ENCODE measurements around the gene GSTM3.
"Not testable (repeated sequence)": the region's sequence is repeated elsewhere in the genome, so short reads cannot be mapped to it uniquely, and the experiment has no call there.

Gene GSTM3

DNA sequence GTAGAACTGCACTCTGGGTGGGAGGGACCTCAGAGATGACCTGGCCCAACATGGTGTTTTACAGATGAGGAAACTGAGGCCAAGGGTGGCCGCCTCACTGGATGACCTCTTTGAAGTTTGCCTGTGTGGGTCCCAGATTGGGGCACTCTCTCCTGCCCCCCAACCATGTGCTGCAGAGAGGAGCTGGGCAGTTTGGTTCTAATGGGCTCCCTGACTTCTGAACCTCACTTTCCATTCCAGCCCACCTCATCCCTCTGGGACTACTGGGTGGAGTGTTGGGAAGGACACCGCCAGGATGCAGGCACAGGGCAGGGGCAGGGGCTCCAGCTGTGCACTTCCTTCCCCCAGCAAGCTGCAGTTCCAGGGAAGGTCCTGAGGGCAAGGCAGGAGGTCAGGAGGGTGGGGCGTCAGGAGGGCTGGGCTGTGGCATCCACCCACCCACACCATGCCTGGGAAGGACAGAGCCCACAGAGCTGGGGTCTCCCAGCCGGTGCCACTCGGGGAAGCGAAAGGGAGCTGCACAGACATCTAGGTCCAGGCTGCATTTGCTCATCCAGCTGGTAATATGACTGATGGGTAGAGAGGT, 33.2 kb upstream of the GSTM3 start:
- no peak for DNase-seq (ENCODE audit: low spot score)

DNA sequence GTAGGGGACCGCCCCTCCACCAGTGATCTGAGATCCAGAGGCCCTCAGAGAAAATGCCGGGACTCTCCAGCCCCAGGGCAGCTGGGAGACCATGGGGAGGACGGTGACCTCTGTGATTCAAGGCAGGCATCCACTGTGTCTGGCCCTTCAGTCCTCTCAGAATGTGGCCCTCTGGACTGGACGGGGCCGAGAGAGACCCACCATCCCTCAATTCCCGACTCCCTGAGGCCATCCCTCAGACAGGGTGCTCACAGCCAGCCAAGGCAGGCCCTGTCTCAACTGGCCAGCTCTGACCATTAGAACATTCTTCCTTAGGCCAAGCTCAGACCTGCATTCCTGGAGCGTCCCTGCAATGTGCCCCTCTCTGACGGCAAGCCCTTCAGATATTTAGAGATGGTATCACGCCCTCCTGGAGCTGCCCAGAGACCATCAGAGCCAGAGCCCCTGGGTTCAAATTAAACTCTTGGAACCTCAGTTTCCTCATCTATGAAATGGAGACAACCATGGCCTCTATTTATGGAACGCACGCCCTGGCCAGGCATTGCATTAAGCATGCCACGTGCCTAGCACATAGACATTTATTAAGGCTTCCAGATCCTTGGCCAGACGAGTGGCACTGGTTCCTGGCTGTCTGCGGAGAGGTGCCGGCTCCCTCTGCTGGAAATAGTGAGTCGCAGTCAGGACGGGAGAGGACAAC, 32.5 kb upstream of the GSTM3 start:
- DNase-seq (ENCODE audit: low spot score) = peak; percentile 76

DNA sequence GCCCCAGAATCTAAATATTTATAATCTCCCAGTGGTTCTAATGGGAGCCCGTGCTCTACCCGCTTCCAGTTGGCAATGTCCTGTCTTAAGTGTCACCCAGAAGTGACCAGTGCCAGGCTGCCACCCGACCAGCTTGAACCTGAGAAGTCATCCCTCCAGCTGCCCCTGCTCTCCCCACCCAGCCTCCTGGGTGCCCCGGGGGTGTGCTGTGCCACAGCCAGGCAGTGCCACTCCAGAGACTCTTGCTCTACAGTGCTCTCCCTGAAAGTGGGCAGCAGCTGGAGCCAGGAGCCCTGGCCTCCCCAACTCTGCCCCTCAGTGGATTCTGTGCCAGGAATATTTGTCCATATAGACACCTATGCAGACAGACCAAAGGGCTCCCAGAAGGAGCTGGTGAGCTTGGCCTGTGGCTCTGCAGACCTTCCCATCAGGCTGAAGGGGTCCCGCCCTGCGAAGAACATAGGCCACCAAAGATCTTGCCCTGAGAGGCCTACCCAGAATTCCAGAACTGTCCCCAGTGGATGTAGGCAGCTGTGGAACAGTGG, 31.9 kb upstream of the GSTM3 start:
- no peak for DNase-seq (ENCODE audit: low spot score)

DNA sequence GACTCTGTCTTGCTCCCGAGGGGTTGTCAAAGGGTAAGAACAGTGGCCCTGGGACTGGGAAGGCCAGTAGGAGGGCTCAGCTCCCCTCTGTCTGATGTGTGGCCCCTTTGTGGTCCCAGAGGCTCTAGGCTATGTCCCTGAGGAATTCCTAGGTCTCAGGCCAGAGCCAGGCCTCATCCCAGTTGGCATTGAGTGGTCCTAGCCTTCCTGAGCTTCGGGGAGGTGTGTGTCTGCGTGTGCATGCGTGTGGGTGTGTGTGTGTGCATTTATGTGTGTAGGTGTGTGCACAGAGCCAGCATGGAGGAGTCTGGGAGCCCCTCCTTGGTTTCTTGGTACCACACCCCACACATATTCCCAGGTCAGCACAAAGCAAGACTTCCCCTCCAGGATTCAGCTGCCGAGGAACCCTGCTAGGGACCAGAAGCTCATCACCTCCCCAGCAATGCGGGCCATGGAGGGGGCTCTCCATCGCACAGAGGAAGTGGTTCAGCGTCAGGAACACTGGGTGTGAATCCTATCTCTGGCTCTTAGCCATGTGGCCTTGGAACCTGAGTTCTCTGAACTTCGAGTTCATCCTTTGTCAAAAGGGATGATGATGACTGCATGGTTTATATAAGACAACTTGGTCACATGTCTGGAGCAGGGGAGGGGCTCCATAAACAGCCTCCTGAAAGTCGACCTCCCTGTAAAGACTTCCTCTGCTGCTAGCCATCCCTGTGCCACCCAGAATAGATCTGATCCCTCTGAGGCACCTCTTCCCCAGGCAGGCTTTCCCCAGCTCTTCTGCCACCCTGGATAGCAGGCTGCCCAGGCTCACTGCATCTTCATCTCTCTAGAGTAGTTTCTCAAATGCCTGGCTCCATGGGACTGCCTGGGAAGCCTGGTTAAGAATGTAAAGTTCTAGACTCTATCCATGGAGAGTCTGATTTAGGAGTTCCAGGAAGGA, 31.1 kb upstream of the GSTM3 start:
- no peak for DNase-seq (ENCODE audit: low spot score)

DNA sequence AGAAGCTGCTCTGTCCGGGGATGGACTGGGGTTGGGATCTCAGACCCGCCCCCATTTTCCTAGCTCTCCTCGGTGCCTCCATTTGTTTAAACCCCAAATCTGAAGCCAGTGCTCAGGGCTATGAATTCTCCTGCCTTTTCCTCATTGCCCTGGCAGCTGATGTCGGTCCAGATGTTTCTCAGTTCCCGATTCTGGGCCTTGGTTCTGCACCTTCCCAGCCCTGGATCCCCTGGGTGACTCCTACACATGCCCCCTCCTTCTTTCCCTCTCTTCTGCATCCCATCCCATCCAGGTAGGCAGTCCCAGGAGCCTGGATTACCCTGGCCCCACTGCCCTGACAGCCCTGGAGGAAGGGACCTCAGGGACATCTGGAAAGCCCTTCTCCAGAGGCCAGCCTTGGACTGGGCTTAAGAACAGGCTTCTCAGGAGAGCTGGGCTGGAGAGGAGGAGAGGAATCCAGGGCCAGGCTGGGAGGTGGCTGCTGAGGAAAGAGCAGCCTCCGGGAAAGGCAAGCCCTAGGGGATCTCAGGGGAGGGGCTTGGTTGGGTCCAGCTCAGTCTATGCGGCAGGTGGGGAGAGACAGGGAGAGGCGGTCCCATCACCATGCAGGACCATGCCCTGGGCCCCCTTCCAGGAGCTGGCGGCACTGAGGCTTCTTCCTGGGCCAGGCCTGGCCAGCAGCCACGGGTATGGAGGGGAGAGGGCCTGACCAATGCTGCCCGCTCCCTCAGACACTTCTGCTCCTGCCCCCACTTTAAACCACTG, 29.7 kb upstream of the GSTM3 start:
- no peak for DNase-seq (ENCODE audit: low spot score)

DNA sequence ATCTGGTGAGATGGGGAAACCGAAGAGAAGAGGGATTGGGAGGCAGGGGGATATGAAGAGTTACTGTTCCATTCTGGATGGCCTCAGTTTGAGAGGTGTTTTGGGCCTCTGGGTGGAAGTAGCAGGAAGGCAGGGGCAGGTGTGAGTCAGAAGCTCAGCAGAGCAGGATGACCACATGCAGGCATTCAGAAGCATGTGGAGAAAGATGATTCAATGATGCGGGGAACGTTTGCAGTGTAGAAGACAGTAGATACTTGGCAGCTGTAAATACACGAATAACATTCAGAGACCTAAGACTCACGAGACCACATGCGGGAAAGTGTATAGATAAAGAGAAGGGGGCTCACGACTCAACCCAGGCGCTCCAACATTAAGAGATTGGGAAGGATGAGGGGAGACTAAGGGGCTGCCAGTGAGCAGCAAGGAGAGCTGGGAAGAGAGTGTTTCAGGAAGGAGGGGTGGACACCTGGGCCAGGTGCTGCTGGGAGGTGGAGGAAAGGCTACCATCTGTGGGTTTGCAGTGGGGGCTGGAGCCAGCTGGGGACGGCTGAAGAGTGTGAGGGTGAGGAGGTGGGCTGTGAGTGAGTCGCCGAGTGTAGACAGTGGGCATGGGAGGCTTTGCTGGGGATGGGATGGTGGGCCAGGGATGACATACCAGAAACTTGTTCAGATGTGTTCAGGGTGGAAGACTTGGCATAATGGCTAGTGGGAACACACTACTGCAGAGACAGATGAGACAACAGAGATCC, 28.7 kb upstream of the GSTM3 start:
- DNase-seq (ENCODE audit: low spot score) = no peak

DNA sequence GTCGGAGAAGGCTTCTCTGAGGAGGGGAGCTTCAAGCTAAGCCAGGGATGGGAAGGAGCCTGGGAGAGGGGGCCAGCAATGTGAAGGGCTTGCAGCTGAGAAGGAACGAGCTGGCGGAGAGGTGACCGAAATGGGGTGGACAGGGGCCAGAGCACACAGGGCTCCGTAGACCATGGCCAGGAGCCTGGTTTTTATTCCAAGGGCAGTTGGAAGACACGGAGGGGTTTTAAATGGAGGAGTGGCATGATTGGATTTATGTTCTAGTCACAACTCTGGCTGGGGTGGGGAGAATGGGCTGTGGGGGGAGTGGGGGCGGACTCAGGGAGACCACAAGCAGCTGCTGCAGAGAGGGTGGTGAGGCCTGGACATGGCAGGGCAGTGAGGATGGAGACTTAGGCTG, 28.0 kb upstream of the GSTM3 start:
- DNase-seq (ENCODE audit: low spot score) = no peak

DNA sequence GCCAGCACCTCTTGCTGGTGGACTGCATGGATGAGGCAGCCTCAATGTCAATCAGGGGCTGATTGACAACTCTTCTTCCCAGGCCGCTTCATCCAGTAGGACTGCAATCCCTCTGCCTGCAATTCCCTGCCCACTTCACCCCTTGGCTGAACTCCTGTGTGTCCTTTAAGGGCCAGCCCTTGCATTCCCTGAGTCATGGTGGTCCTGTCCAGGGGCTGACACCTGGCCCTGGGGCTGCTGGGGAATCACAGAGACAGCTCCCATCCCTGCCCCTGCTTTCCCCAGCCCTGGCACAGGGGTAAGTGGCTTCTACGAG, 27.5 kb upstream of the GSTM3 start:
- DNase-seq (ENCODE audit: low spot score) = no peak

DNA sequence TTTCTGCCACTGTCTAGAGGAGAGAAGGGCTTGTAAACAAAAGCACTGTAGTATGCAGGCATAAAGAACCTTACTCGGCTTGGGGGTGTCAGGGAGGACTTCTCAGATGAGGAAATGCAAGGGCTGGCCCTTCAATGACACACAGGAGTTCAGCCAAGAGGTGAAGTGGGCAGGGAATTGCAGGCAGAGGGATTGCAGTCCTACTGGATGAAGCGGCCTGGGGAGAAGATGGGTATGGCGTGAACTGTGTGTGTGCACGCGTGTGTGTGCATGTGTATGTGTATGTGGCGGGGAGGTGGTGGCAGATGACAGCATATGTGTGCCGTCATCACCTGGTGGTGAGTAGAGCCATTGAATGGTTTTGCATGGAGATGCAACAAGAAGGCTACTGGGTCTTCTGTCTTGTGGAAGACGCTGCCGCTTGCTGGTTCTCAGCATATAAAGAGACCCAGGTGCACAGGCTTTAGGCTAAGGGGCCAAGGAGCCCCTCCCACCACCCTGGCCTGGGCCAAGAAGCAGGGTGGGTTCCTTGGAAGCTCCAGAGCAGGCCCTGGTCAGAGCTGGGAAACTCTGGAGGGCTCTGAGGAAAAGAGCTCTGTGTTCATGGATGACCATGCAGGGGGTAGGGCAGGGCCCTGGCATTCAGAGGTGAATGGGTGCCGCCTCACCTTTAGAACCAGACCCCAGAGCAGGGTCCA, 26.9 kb upstream of the GSTM3 start:
- DNase-seq (ENCODE audit: low spot score) = no peak

DNA sequence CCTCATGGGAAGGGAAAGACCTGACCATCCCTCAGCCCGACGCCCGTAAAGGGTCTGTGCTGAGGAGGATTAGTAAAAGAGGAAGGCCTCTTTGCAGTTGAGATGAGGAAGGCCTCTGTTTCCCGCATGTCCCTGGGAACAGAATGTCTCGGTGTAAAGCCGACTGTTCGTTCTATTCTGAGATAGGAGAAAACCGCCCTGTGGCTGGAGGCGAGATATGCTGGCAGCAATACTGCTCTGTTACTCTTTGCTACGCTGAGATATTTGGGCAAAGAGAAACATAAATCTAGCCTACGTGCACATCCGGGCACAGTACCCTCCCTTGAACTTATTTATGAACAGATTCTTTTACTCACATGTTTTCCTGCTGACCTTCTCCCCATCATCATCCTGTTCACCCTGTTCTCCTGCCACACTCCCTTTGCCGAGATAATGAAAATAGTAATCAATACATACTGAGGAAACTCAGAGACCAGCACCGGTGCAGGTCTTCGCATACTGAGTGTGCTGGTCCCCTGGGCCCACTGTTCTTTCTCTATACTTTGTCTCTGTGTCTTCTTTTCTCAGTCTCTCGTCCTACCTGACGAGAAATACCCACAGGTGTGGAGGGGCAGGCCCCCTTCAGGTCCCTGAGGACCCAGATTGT, 26.3 kb upstream of the GSTM3 start:
- DNase-seq (ENCODE audit: low spot score) = not testable (repeated sequence)

DNA sequence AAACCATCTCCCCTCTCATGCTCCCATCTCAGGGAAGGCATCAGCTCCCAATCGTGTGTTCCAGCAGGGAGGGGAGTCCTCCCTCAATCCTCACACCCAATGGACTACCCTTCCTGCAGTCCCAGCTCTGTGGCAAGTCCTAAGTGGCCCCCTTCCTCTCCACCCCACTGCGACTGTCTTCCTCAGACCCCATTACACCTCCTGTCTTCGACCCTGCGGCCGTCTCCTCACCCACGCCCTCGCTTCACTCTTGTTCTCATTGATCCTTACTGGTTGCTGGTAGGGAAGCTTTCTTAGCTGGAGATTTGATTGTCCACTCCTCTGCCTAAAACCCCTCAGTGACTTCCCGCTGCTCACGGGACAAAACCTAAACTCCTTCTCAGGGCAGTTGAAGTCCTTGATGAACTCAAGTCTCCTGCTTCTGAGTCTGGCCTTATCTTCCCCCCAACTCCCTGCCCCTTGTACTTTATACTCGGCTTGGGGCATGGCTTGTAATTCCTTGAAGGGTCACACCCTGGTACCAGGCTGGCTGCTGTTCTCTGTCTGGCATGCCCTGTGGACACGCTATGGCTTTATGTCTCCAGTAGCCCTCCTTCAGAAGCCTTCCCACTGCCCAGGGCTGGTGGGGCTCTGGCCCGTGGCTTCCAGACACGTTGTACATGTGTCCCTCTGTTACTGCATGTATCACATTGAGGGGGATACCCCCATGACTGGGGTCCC, 25.2 kb upstream of the GSTM3 start:
- no peak for DNase-seq (ENCODE audit: low spot score)

DNA sequence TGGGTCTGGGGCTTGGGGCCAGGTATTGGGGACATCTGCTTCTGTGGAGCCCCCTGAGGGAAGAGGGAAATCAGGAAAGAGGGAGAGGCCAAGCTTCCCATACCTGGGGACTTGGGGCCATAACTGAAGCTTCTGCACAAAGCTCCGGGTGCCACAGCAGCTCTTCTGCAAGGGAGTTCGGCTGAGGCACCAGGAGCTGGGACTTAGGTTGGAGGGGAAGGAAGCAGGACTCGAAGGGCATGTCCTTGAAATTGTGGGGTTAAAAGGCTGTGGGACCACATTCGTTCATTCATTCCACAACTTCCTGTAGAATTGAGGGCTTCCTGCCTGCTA, 24.6 kb upstream of the GSTM3 start:
- DNase-seq (ENCODE audit: low spot score) = no peak

DNA sequence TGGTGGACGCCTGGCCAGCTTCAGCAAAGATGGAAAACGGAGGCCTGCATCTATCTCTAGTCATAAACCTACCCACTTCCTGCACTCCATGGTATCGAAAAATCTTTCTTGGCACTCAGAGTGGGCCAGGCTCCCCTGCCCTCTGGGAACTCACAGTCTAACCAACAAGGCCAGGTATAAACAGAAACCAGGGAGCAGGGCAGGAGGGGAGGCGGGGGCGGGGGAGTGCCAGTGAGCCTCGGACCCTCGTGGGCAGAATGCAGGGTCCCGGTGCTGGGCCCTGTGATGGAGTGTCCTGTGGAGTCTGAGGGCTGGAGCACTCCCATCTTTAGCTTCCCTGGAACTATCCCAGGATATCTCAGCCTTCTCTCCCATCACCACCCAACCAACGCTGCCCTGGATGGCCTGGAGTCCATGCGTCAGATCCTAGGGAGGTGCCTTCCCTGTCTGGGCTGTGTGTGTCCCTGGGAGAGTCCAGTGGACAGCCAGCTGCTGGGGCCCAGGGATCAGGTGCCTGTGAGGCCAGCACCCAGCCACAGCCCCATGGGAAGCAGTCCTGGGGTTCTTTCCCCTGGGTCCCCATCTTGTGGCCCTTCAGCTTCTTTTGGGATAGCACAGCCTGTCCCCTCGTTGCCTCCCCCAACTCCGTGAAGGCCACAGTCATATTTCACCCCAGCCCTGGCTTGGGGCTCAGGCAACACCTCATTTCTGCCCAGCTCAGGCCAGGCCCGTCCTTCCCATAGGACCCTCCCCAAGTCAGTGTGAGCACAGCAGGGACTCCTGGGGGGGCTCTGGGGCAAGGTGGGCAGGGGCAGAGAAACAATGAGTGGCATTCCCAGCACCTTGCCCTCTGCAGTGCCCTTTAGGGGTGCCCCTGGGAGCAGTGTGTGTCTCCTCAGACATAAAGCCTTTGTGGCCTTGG, 24.0 kb upstream of the GSTM3 start:
- DNase-seq (ENCODE audit: low spot score) = no peak

DNA sequence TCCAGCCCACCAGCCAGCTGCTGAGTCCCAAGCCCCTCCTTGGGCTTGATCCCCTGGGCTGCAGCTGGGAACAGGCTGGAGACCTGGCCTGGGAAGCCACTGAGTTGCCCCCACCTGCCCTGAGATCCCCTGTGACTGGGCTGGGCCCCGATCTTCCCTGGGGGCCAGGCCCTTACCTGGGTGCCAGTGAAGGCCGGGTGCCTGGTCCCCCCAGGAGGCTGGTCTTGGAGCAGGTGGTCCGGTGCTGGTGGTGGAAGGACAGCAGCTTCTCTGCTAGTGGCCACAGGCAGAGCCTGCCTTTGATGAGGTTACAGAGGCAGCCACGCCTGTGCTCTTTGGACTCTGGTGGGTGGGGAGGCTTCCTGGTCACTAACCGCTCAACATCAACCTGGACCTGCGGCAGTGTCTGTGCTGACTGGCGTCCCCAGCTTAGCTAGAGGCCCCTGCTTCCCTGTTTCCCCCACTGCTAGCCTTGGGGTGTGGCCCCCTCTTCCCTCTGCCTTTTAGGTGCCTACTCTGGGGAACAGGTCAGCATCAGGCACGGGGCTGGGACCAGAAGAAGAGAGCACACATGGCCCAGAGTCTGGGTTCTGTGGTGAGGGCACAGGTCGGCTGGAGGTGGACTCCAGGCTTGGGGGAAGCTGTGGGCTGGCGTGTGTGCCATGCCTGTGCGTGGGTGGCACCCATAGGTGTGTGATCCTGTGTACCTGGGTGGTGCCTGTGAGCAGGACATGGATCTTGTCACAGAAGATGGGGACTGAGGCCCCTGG, 23.0 kb upstream of the GSTM3 start, which contains the start of gene EPS8L3:
Gene EPS8L3, minus strand, starts transcription at position 278 of the 770 bp plus-strand sequence. CDS start 2,174 bp downstream, outside the sequence.
- DNase-seq (ENCODE audit: low spot score) = no peak

DNA sequence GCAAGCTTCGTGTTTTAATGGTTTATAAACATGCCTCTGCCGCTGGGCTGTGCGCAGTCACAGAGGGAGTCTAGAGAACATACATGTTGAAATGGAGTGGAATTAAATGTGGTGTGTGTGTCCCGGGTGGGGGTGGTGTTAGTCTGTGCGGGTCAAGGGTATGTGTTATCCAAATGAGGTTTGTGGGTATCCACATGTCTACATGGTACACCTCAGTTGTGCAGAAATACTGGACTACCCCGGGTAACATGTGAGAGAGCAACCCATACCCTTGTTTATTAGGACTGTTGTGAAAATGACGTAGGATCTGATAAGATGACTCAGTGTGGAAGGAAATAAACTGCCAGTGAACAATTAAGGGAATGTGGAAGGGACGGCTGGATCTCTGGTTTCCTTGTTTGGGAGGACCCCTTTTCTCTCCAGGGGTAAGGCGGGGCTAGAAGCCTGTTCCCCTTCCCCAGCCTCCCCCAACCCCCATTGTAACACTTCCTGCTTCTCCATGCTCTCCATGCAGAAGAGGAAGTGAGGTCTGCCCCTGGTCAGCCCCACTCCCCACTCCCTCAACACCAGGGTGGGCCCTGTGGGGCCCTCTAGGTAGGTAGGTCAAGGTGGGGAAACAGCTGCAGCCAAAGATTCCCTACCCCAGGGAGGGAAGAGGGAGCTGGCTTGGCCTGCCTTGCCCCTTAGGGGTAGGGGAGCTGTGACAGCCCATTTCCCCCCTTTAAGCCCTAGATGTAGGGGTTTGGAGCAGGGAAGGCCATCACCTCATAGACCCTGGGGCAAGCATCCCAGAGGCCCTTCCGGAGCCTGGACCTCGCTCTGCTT, 22.2 kb upstream of the GSTM3 start:
- no peak for DNase-seq (ENCODE audit: low spot score)

DNA sequence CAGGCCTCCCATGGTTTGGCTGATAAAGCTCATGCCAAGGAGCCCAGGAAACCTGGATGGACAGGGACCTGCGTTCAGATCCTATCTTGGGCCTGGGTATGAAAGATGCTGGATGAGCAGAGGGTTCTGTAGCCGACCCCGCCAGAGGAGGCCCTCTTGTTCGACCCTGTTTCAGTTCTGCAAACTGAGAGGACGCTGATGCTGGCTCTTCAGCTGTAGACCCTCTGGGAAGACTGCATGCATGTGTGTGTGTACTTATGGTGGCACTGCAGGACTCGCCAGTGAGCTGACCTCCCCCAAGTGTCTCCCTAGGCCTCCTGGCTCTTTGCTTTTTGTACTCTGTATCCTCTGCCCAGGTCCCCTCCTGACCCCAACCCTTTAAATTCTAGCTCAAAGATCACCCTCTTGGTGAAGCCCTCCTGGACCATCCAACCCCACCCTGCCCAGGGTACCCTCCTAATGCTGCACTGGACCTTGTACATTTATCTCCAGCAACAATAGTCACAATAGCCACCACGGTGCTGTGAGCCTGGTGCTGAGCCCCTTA, 21.3 kb upstream of the GSTM3 start:
- DNase-seq (ENCODE audit: low spot score) = no peak

Measured in CD4-positive, alpha-beta T cell treated with Interleukin-2 at 100 ng/mL for 4 hours (primary cell).